ENCODE results near the gene CD58.

CD58 gene

DNA sequence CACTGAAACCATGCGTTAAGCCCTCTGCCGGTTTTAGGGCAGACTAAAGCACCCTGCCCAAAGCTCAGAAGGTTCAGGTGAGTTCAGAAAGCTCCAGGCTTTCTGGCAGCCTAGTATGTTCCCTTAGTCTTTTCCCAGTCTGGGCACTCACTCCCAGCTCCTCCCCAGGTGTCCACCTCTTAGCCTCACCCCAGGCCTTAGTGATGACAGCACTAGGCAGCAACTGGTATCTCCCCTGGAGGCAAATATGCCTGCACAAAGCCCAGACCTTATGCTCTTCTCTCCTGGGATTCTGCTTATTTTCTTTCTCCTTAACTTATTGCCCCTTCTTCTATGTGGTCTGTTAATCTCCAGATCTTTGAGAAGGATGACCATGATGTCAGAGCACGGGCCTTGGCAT, 80.2 kb downstream of the CD58 start:
- DNase-seq (ENCODE audit: extremely low read depth, low read depth) = no peak
- H3K4me3 ChIP-seq (replicated peaks; ENCODE audit: low read depth, low read length) = no peak overlapping the region
- TF ChIP-seq CTCF (IDR thresholded peaks at IDR 0.05; ENCODE audit: low read depth, low read length, missing control alignments) = no peak

- no peak overlapping the region for H3K4me3 ChIP-seq (replicated peaks; ENCODE audit: low read depth, low read length)
- TF ChIP-seq CTCF (IDR thresholded peaks at IDR 0.05; ENCODE audit: low read depth, low read length, missing control alignments) = no peak
- DNase-seq (ENCODE audit: extremely low read depth, low read depth) = no peak
These were observed 81.6 kb downstream of the CD58 start for GRCh38 chr1:116489231-116489697.

DNA sequence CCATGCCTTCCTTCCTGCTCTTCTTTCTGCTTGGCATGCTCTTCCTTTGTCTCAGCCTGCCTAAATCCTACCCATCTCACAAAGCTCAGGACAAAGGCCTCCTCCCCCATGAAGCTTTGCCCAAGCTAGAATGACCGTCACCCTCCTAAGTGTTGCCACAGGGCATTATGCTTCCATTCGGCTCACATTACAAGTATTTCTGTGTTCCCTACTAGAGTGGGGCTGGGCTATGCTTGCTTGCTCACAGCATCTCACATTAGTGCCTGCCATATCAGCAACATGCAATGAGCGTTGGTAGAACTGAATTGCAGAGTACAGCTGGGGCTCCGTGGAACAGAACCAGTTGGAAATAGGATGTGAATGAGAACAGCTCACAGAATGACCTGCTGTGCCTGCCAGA, 82.8 kb downstream of the CD58 start:
- H3K4me3 ChIP-seq (replicated peaks; ENCODE audit: low read depth, low read length) = no peak overlapping the region
- DNase-seq (ENCODE audit: extremely low read depth, low read depth) = no peak
- TF ChIP-seq CTCF (IDR thresholded peaks at IDR 0.05; ENCODE audit: low read depth, low read length, missing control alignments) = no peak

DNA sequence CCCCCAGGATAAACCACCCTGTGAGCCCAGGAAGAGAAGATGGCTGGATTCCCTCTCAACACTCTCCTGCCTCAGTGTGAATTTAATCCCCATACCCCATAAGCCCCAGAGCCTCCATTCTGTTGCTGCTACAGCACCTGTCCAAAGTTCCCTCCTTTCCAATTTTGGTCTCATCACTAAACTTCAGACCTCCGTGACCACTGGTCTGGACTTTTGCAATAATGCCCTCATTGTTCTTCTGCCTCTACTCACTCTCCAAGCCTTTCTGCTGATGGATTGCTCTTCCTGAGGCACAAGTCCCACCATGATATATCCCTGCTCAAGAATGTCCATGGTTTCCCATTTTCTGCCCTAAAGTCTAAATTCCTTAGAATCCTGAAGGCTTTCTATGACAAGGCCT, 83.2 kb downstream of the CD58 start:
- DNase-seq (ENCODE audit: extremely low read depth, low read depth) = no peak
- TF ChIP-seq CTCF (IDR thresholded peaks at IDR 0.05; ENCODE audit: low read depth, low read length, missing control alignments) = no peak
- H3K4me3 ChIP-seq (replicated peaks; ENCODE audit: low read depth, low read length) = no peak overlapping the region

GRCh38 chr1:116487031-116487430, 83.8 kb downstream of the CD58 start:
- no peak overlapping the region for H3K4me3 ChIP-seq (replicated peaks; ENCODE audit: low read depth, low read length)
- DNase-seq (ENCODE audit: extremely low read depth, low read depth) = no peak
- TF ChIP-seq CTCF (IDR thresholded peaks at IDR 0.05; ENCODE audit: low read depth, low read length, missing control alignments) = no peak

GRCh38 chr1:116486424-116486823, 84.4 kb downstream of the CD58 start:
- DNase-seq (ENCODE audit: extremely low read depth, low read depth) = peak; percentile 59
- no peak overlapping the region for H3K4me3 ChIP-seq (replicated peaks; ENCODE audit: low read depth, low read length)
- no peak for TF ChIP-seq CTCF (IDR thresholded peaks at IDR 0.05; ENCODE audit: low read depth, low read length, missing control alignments)

GRCh38 chr1:116485976-116486375, 84.8 kb downstream of the CD58 start:
- no peak overlapping the region for H3K4me3 ChIP-seq (replicated peaks; ENCODE audit: low read depth, low read length)
- DNase-seq (ENCODE audit: extremely low read depth, low read depth) = no peak
- no peak for TF ChIP-seq CTCF (IDR thresholded peaks at IDR 0.05; ENCODE audit: low read depth, low read length, missing control alignments)
